Thyroid gland (tissue), 4 donors: Measurements from ENCODE around the gene DIO2.

Experiments used
- POLR2A ChIP-seq, 2 donors: fragments of 450-650 bp; IDR thresholded peaks; one replicate each; pipeline ENCODE4 v1.6.1; 2017; ENCODE audit warnings: antibody characterized with exemption in 2 of 2, mild to moderate bottlenecking in 2 of 2, moderate library complexity in 1 of 2
- TF ChIP-seq, protein P1 (sequence below), 6 experiments: fragments of 200-600 bp in 3 of 6; fragments of 450-650 bp in 3 of 6; sonication (generic) in 3 of 6; IDR thresholded peaks; one replicate each; pipeline ENCODE4 v1.5.1; 2016 to 2019; ENCODE audit warnings: antibody characterized with exemption in 6 of 6, mild to moderate bottlenecking in 2 of 6, inconsistent platforms in 1 of 6, moderate library complexity in 1 of 6

GRCh38 chr14:80172375-80173051 lies 38.8 kb downstream of the DIO2 start:
- TF ChIP-seq, protein P1, sequence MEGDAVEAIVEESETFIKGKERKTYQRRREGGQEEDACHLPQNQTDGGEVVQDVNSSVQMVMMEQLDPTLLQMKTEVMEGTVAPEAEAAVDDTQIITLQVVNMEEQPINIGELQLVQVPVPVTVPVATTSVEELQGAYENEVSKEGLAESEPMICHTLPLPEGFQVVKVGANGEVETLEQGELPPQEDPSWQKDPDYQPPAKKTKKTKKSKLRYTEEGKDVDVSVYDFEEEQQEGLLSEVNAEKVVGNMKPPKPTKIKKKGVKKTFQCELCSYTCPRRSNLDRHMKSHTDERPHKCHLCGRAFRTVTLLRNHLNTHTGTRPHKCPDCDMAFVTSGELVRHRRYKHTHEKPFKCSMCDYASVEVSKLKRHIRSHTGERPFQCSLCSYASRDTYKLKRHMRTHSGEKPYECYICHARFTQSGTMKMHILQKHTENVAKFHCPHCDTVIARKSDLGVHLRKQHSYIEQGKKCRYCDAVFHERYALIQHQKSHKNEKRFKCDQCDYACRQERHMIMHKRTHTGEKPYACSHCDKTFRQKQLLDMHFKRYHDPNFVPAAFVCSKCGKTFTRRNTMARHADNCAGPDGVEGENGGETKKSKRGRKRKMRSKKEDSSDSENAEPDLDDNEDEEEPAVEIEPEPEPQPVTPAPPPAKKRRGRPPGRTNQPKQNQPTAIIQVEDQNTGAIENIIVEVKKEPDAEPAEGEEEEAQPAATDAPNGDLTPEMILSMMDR (IDR thresholded peaks at IDR 0.05) = no peak
- TF ChIP-seq POLR2A (IDR thresholded peaks at IDR 0.05) = no peak
